Stomach (tissue), 9 donors: ENCODE data around the gene RGS4. TPM values are rescaled to one million over a fixed set of nuclear protein-coding genes. Genes with fewer than 3 reads are reported as not detected.
A peak's percentile ranks its signal among the peaks of the same experiment; 100 is the strongest.

Experiments used
- DNase-seq, 2 donors: peaks; one replicate each; pipeline versions ENCODE4 v3.0.0 to v3.0.0-alpha.2; 2013 to 2019
- H3K27ac ChIP-seq, 5 donors: fragments of 200-600 bp in 4 of 5; sonication (generic) in 4 of 5; one replicate each; pipeline ENCODE4 v1.5.1; 2013 to 2019; ENCODE audit warnings: mild to moderate bottlenecking in 1 of 5, moderate library complexity in 1 of 5
- H3K27me3 ChIP-seq, 3 donors: fragments of 200-600 bp; sonication (generic); one replicate each; pipeline ENCODE4 v1.5.1; 2017 to 2019; ENCODE audit warnings: mixed run types in 1 of 3
- H3K36me3 ChIP-seq, 4 donors: fragments of 200-600 bp; sonication (generic); 1 replicate in 3 of 4; 2 replicates in 1 of 4; pipeline ENCODE4 v1.5.1; 2016 to 2019
- H3K4me1 ChIP-seq, 4 donors: fragments of 200-600 bp; sonication (generic); one replicate each; pipeline ENCODE4 v1.5.1; 2016 to 2019
- H3K4me3 ChIP-seq, 4 donors: fragments of 200-600 bp; sonication (generic) in 3 of 4; one replicate each; pipeline ENCODE4 v1.5.1; 2016 to 2019; ENCODE audit warnings: mild to moderate bottlenecking in 1 of 4
- H3K9me3 ChIP-seq, 4 donors: fragments of 200-600 bp; sonication (generic); one replicate each; pipeline ENCODE4 v1.5.1; 2016 to 2019
- EP300 ChIP-seq: sonication (generic); formaldehyde crosslinking; IDR thresholded peaks from one replicate; pipeline ENCODE4 v1.6.1; 2017; ENCODE audit warnings: antibody characterized with exemption
- POLR2A ChIP-seq, 4 donors: fragments of 450-650 bp; IDR thresholded peaks; one replicate each; pipeline ENCODE4 v1.6.1; 2016; ENCODE audit warnings: antibody characterized with exemption in 4 of 4, control low read depth in 2 of 4, mild to moderate bottlenecking in 1 of 4, moderate library complexity in 1 of 4
- POLR2AphosphoS5 ChIP-seq, 3 donors: sonication (generic); formaldehyde crosslinking; IDR thresholded peaks; one replicate each; pipeline ENCODE4 v1.6.1; 2016; ENCODE audit warnings: antibody characterized with exemption in 3 of 3
- WGBS, 5 donors: extraction: QIAGEN DNeasy Blood & Tissue Kit in 3 of 5; methylation state at CpG; one replicate each; pipeline versions ENCODE4 v1.1.5 to v1.1.7; 2013 to 2018; 5-methylcytosine and 5-hydroxymethylcytosine counted together
- intact Hi-C: fragments of 100-400 bp; cut with DNase I; formaldehyde crosslinking; loops from one replicate; pipeline ENCODE4 v1.15.1; 2023; ENCODE audit warnings: low total_unique reads
- polyA plus RNA-seq, 3 donors: library from polyadenylated mRNA; stranded (reverse); fragments of 200-250 nt; gene quantifications; one replicate each; pipeline ENCODE4 v1.2.3, GENCODE V29; 2013
- total RNA-seq, 5 donors: library from RNA; depleted of rRNA; stranded (reverse); fragments of >200 nt; gene quantifications; one replicate each; pipeline versions ENCODE4 v1.1.0 to v1.2.3, GENCODE V29; 2014 to 2016
- TF ChIP-seq, protein P1 (sequence below), 7 experiments: fragments of 450-650 bp in 4 of 7; fragments of 200-600 bp in 3 of 7; sonication (generic) in 3 of 7; IDR thresholded peaks; one replicate each; pipeline ENCODE4 v1.5.1; 2016 to 2019; ENCODE audit warnings: antibody characterized with exemption in 7 of 7, control low read depth in 2 of 7, mild to moderate bottlenecking in 1 of 7
- donor health status: healthy with polysubstance abuse.
- donor health status: Bipolar disorder and iron deficiency.
- donor health status: healthy.

Gene RGS4
- total and polyA plus RNA-seq, 8 donors = 1.8 to 60.7 (median 5.8) TPM; not detected in 2

DNA sequence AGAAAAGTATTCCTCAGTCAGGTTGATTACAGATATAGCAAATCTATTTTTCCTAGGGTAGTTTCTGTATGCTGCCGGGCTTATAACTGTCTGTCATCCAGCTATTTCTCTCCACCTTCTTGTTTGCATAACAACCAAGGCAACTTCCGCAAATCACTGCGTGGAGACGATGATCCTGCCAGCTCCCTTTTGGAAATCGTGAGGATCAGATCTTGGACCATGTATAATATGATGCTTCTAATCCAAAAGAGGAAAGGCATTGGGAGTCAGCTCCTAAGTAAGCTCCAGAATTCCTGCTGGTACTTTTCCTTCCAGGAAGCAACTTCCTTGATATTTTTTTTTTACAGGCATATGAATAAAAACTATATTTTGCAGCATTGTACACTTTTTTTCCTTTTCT, 445 bp upstream of the RGS4 start:
- no peaks in the 10 kb centered on the region for H3K9me3 ChIP-seq
- H3K36me3 ChIP-seq = peaks cover 0 to 14% (median 5%) of the 10 kb centered on the region in 4 donors
- intact Hi-C loops = loop anchor here (10.0 kb wide), 1 partner anchor 184 kb away; no protein-coding TSS in a partner anchor
- no peaks in the 10 kb centered on the region for H3K27me3 ChIP-seq
- peak overlapping the region in 4 of 5 donors; percentile 1 to 58 (median 40) for H3K27ac ChIP-seq
- H3K4me1 ChIP-seq = peaks cover 0 to 25% (median 15%) of the 10 kb centered on the region in 4 donors
- peak overlapping the region; percentile 32 to 41 (median 40) for H3K4me3 ChIP-seq
- peak in 1 of 2 donors; percentile 42 for DNase-seq
- no peak for TF ChIP-seq EP300
- TF ChIP-seq, protein P1, sequence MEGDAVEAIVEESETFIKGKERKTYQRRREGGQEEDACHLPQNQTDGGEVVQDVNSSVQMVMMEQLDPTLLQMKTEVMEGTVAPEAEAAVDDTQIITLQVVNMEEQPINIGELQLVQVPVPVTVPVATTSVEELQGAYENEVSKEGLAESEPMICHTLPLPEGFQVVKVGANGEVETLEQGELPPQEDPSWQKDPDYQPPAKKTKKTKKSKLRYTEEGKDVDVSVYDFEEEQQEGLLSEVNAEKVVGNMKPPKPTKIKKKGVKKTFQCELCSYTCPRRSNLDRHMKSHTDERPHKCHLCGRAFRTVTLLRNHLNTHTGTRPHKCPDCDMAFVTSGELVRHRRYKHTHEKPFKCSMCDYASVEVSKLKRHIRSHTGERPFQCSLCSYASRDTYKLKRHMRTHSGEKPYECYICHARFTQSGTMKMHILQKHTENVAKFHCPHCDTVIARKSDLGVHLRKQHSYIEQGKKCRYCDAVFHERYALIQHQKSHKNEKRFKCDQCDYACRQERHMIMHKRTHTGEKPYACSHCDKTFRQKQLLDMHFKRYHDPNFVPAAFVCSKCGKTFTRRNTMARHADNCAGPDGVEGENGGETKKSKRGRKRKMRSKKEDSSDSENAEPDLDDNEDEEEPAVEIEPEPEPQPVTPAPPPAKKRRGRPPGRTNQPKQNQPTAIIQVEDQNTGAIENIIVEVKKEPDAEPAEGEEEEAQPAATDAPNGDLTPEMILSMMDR (IDR thresholded peaks at IDR 0.05) = no peak
- TF ChIP-seq POLR2AphosphoS5 (IDR thresholded peaks at IDR 0.05) = no peak
- TF ChIP-seq POLR2A (IDR thresholded peaks at IDR 0.05) = no peak
- WGBS, 5 donors = 8 to 17% (median 13%) methylated on average over 5 of the region's 5 CpGs

DNA sequence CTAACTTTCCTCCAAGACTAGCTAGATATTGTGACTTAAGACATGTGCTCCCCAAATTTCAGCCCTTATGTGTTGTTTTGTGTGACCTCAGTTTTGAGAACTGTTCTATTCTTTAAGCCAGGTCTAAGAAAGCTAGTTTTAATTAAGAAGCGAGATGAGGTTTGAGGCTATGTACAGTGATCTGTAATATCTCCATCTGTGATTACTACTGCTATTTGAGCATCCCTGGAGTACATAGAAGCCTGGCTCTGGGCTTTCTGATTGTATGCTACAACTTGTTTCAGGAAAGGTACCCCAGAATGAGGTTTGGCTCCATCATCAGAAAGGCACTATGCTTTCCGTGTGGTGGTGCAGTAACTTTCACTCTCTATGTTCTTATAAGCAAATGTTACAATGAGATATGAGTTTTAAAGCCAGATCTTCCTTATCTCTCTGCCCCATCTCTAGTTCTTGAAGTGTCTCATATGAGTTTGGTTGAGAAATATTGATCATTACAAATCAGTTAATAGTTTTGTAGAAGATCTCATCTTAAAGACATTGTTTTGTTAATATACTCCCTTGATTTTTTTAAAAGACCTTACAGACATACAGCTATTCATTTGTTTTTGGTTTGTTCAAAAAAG, 605 bp downstream of the RGS4 start:
- Histone ChIP-seq H3K9me3 (no peaks in the 10 kb centered on the region), H3K27me3 (no peaks in the 10 kb centered on the region), H3K27ac (peak overlapping the region in 3 of 5 donors; percentile 34 to 58 (median 45)), H3K4me1 (peaks cover 0 to 25% (median 15%) of the 10 kb centered on the region in 4 donors), H3K4me3 (peak overlapping the region; percentile 32 to 41 (median 40)), H3K36me3 (peaks cover 0 to 24% (median 13%) of the 10 kb centered on the region in 4 donors)
- DNase-seq = no peak
- intact Hi-C loops = loop anchor here (10.0 kb wide), 1 partner anchor 185 kb away; no protein-coding TSS in a partner anchor
- WGBS, 5 donors = 40 to 61% (median 43%) methylated on average over 2 of the region's 2 CpGs
- TF ChIP-seq, protein P1 (IDR thresholded peaks at IDR 0.05) = no peak
- TF ChIP-seq POLR2AphosphoS5 (IDR thresholded peaks at IDR 0.05) = no peak
- no peak for TF ChIP-seq POLR2A (IDR thresholded peaks at IDR 0.05)
- TF ChIP-seq EP300 = no peak

GRCh38 chr1:163071405-163072255, 2.5 kb downstream of the RGS4 start:
- peaks cover 0 to 25% (median 15%) of the 10 kb centered on the region in 4 donors for H3K4me1 ChIP-seq
- WGBS, 5 donors = 7 to 10% (median 9%) methylated on average over 6 of the region's 6 CpGs
- H3K36me3 ChIP-seq = peaks cover 0 to 25% (median 14%) of the 10 kb centered on the region in 4 donors
- intact Hi-C loops = no loop called here
- H3K9me3 ChIP-seq = no peaks in the 10 kb centered on the region
- TF ChIP-seq POLR2A (IDR thresholded peaks at IDR 0.05) (no peak), POLR2AphosphoS5 (IDR thresholded peaks at IDR 0.05) (peak in 1 of 3 donors; percentile 38)
- TF ChIP-seq, protein P1 (IDR thresholded peaks at IDR 0.05) = peak in 5 of 7 experiments; percentile 48 to 61 (median 59)
- peak overlapping the region in 2 of 5 donors; percentile 49 to 54 for H3K27ac ChIP-seq
- DNase-seq = peak; percentile 68 to 85
- H3K4me3 ChIP-seq = peak overlapping the region; percentile 1 to 41 (median 40)
- H3K27me3 ChIP-seq = no peaks in the 10 kb centered on the region

DNA sequence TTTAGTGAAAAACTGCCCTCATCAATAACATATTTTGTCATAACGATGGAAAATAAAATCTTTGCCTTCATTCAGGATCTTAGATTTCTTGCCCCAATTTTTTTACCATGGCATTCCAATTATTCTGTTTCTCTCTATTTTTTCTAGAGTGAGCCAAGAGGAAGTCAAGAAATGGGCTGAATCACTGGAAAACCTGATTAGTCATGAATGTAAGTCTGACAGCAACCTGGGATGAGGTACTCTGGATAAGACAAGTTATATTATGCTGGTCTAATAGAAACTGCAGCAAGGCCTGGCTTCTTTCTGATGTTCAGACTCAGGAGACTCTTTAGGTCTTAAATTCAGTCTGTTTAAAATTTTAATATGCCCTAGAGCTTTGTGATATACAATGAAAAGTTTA, 3.5 kb downstream of the RGS4 start:
- no peak for TF ChIP-seq EP300
- TF ChIP-seq POLR2A (IDR thresholded peaks at IDR 0.05) = no peak
- TF ChIP-seq, protein P1 (IDR thresholded peaks at IDR 0.05) = no peak
- no peak for TF ChIP-seq POLR2AphosphoS5 (IDR thresholded peaks at IDR 0.05)
- intact Hi-C loops = no loop called here

More for the DNA sequence above, 3.5 kb downstream of the RGS4 start:
- no peak overlapping the region for H3K4me3 ChIP-seq
- WGBS, 5 donors = 94 to 100% (median 95%) methylated on average over 1 of the region's 1 CpG
- DNase-seq = no peak
- H3K36me3 ChIP-seq = peaks cover 0 to 25% (median 14%) of the 10 kb centered on the region in 4 donors
- no peaks in the 10 kb centered on the region for H3K9me3 ChIP-seq
- H3K27me3 ChIP-seq = no peaks in the 10 kb centered on the region
- peak overlapping the region in 1 of 5 donors; percentile 46 for H3K27ac ChIP-seq
- H3K4me1 ChIP-seq = peaks cover 0 to 25% (median 15%) of the 10 kb centered on the region in 4 donors
